ENCODE measurements around the gene CPA5. TPM values are rescaled to one million over a fixed set of nuclear protein-coding genes. Genes with fewer than 3 reads are reported as not detected.
A peak's percentile ranks its signal among the peaks of the same experiment; 100 is the strongest.

CPA5 gene
- total and polyA plus RNA-seq, 2 experiments from 2014 or later: not detected

GRCh38 chr7:130350945-130351790, 6.6 kb downstream of the CPA5 start:
- no peaks in the 10 kb centered on the region for H3K36me3 ChIP-seq (ENCODE audit: insufficient read depth)
- Mint-ChIP-seq H3K27me3 (ENCODE audit: insufficient read depth, low read depth, poor library complexity) (peaks cover 21% of the 10 kb centered on the region), H3K4me3 (no peak overlapping the region), H3K36me3 (ENCODE audit: low read depth) (no peaks in the 10 kb centered on the region; the same call in 2 of the 3 replicates), H3K9me3 (0 out of 3 replicates have a peak, but pooled peaks cover 3% of the 10 kb centered on the region), H3K4me1 (peaks cover 37% of the 10 kb centered on the region), H3K27ac (no peak overlapping the region)
- H3K27ac ChIP-seq (ENCODE audit: low read depth): no peak overlapping the region
- peaks cover 19% of the 10 kb centered on the region for H3K4me1 ChIP-seq (ENCODE audit: insufficient read depth)
- H3K4me3 ChIP-seq: no peak overlapping the region
- H3K79me2 ChIP-seq (replicated peaks; ENCODE audit: insufficient read depth): no peaks in the 10 kb centered on the region
- no peaks in the 10 kb centered on the region for H3K27me3 ChIP-seq (ENCODE audit: insufficient read depth)
- peak overlapping the region; percentile 81 for H2AFZ ChIP-seq
- H4K20me1 ChIP-seq (replicated peaks; ENCODE audit: insufficient read depth): no peaks in the 10 kb centered on the region
- H3F3A ChIP-seq (replicated peaks; ENCODE audit: low read depth): no peaks in the 10 kb centered on the region
- DNase-seq (ENCODE audit: low spot score) (no peak), ATAC-seq (peak; percentile 32)
- H3K9me2 ChIP-seq (ENCODE audit: insufficient read depth): no peaks in the 10 kb centered on the region; the same call in 1 of the 2 replicates
- TF ChIP-seq REST (IDR thresholded peaks at IDR 0.05; ENCODE audit: unreplicated experiment) (no peak), CREB1 (CRISPR knock-in tag; IDR thresholded peaks at IDR 0.05; ENCODE audit: low read depth) (no peak), JUNB (IDR thresholded peaks at IDR 0.05; ENCODE audit: unreplicated experiment) (no peak), ETS1 (IDR thresholded peaks at IDR 0.05) (no peak), NANOG (IDR thresholded peaks at IDR 0.05; ENCODE audit: borderline replicate concordance) (no peak), STAT1 (IDR thresholded peaks at IDR 0.05; ENCODE audit: unreplicated experiment) (no peak), ZNF462 (CRISPR knock-in tag; IDR thresholded peaks at IDR 0.05) (no peak), EZH2 (IDR thresholded peaks at IDR 0.05; ENCODE audit: low read depth, unreplicated experiment) (no peak), ZNF331 (CRISPR knock-in tag; IDR thresholded peaks at IDR 0.05; ENCODE audit: low read depth) (no peak), ZNF114 (CRISPR knock-in tag; IDR thresholded peaks at IDR 0.05) (no peak), POLR2AphosphoS5 (IDR thresholded peaks at IDR 0.05; ENCODE audit: low read depth) (no peak), EZH2phosphoT487 (IDR thresholded peaks at IDR 0.05; ENCODE audit: unreplicated experiment) (no peak)
- peak overlapping the region; percentile 2; the same call in 1 of the 2 replicates for H3K4me2 ChIP-seq

All from GM23338 (cell line).